HepG2 (cell line): Measurements from ENCODE around the gene ZNF316. TPM values are rescaled to one million over a fixed set of nuclear protein-coding genes. Genes with fewer than 3 reads are reported as not detected.

ENCODE experiments used
- ATAC-seq: fragments of 200-7000 bp; cut with Tn5 transposase; 3 replicates; pipeline ENCODE4 v1.9.1; 2020; ENCODE audit warnings: mild to moderate bottlenecking, moderate library complexity
- Bru-seq: library from RNA; stranded (reverse); fragments of 400-500 nt; gene quantifications from one replicate; lab custom pipeline; 2021; lab: Mats Ljungman, UMichigan
- BruChase-seq, 2 experiments: library from RNA; stranded (reverse); fragments of 400-500 nt; gene quantifications; one replicate each; lab custom pipeline; 2021; lab: Mats Ljungman, UMichigan
- BruUV-seq: library from RNA; stranded (reverse); fragments of 400-500 nt; replicated peaks from 2 replicates; lab custom pipeline; 2021; lab: Mats Ljungman, UMichigan
- CTCF ChIA-PET: fragments of 300-600 bp; formaldehyde crosslinking; extraction: SDS; loops from one replicate; lab custom pipeline; 2021; ENCODE audit warnings: low total read pairs, inconsistent platforms, low intra/inter-chr PET ratio; lab: Yijun Ruan, JAX
- POLR2A ChIA-PET: fragments of 350-600 bp; sonication (Branson Sonifier 250); formaldehyde crosslinking; loops from one replicate; lab custom pipeline; 2020; ENCODE audit warnings: antibody characterized with exemption, inconsistent platforms; lab: Yijun Ruan, JAX
- DNase-seq: peaks from one replicate; pipeline ENCODE4 v3.0.0-alpha.2; 2015; ENCODE audit warnings: low spot score
- FAIRE-seq: peaks from 3 replicates; lab custom pipeline; 2011; peaks lifted over from hg19 to GRCh38; lab: Jason Lieb, UNC
- H2AFZ ChIP-seq: one replicate; pipeline ENCODE4 v1.6.1; 2011; ENCODE audit warnings: low read length, inconsistent platforms
- H3K27ac ChIP-seq: fragments of 300-600 bp; 3 replicates; pipeline ENCODE4 v1.8.0; 2011; ENCODE audit warnings: mixed run types, mild to moderate bottlenecking, mixed read lengths, low read length, inconsistent platforms; ENCODE audit not compliant: insufficient read depth; ENCODE audit errors: extremely low read length
- H3K27me3 ChIP-seq, 2 experiments: fragments of 200-600 bp in 1 of 2; 2 replicates in 1 of 2; 3 replicates in 1 of 2; pipeline versions ENCODE4 v1.6.0 to v1.8.0; 2011; ENCODE audit warnings: low read length in 2 of 2, mild to moderate bottlenecking in 2 of 2, moderate library complexity in 2 of 2, inconsistent platforms in 1 of 2; ENCODE audit not compliant: insufficient read depth in 2 of 2, control insufficient read depth in 1 of 2
- H3K36me3 ChIP-seq, 2 experiments: fragments of 200-600 bp in 1 of 2; replicated peaks in 1 of 2; 2 replicates in 1 of 2; 3 replicates in 1 of 2; pipeline versions ENCODE4 v1.5.1 to v1.8.0; 2011; ENCODE audit warnings: low read length in 2 of 2, inconsistent platforms in 1 of 2; ENCODE audit not compliant: insufficient read depth in 2 of 2, control insufficient read depth in 1 of 2
- H3K4me1 ChIP-seq: 2 replicates; pipeline ENCODE4 v1.5.1; 2012; ENCODE audit warnings: low read length, inconsistent platforms; ENCODE audit not compliant: insufficient read depth
- H3K4me2 ChIP-seq: 2 replicates; pipeline ENCODE4 v1.6.0; 2011; ENCODE audit warnings: low read depth, low read length, inconsistent platforms
- H3K4me3 ChIP-seq, 3 experiments: fragments of 200-600 bp in 1 of 3; sonication (generic), shearing (Covaris generic) in 1 of 3; replicated peaks in 1 of 3; 2 replicates each; pipeline ENCODE4 v1.5.1; 2011 to 2016; ENCODE audit warnings: low read length in 3 of 3, inconsistent platforms in 2 of 3, low read depth in 2 of 3, mild to moderate bottlenecking in 2 of 3, control low read depth in 1 of 3, mixed read lengths in 1 of 3; ENCODE audit not compliant: insufficient read depth in 1 of 3
- H3K79me2 ChIP-seq: one replicate; pipeline ENCODE4 v1.6.1; 2011; ENCODE audit warnings: low read length, inconsistent platforms; ENCODE audit not compliant: insufficient read depth
- H3K9ac ChIP-seq: 2 replicates; pipeline ENCODE4 v1.6.0; 2011; ENCODE audit warnings: mild to moderate bottlenecking, low read depth, low read length, inconsistent platforms; ENCODE audit not compliant: insufficient read depth
- H3K9me3 ChIP-seq: 2 replicates; pipeline ENCODE4 v1.5.1; 2012; ENCODE audit warnings: mild to moderate bottlenecking, low read length
- H4K20me1 ChIP-seq: 2 replicates; pipeline ENCODE4 v1.6.0; 2011; ENCODE audit warnings: inconsistent platforms, mild to moderate bottlenecking, low read length, moderate library complexity; ENCODE audit not compliant: insufficient read depth
- ATF7-NPFF ChIP-seq: sonication (generic); formaldehyde crosslinking; IDR thresholded peaks from 2 replicates; pipeline ENCODE4 v1.8.1; 2023; ENCODE audit warnings: mild to moderate bottlenecking, low read depth, missing genetic modification reagents, moderate library complexity
- GATAD2A ChIP-seq: IDR thresholded peaks from 2 replicates; pipeline ENCODE4 v1.6.1; 2016
- KDM5B ChIP-seq: sonication (generic); formaldehyde crosslinking; IDR thresholded peaks from 2 replicates; pipeline ENCODE4 v1.4.0; 2020; ENCODE audit warnings: missing genetic modification reagents, mild to moderate bottlenecking, borderline replicate concordance
- MAZ ChIP-seq, 2 experiments: sonication (generic) in 1 of 2; formaldehyde crosslinking in 1 of 2; IDR thresholded peaks; 2 replicates each; pipeline versions ENCODE4 v1.5.0 to v1.6.1; 2012 to 2020; ENCODE audit warnings: low read depth in 2 of 2, mild to moderate bottlenecking in 2 of 2, borderline replicate concordance in 1 of 2, improper control_type of control experiment in 1 of 2, low read length in 1 of 2, missing genetic modification reagents in 1 of 2, moderate library complexity in 1 of 2
- MYC ChIP-seq: sonication (generic); formaldehyde crosslinking; IDR thresholded peaks from 2 replicates; pipeline ENCODE4 v1.9.0; 2021; ENCODE audit warnings: missing genetic modification reagents, borderline replicate concordance
- PATZ1 ChIP-seq: sonication (generic); formaldehyde crosslinking; IDR thresholded peaks from 2 replicates; pipeline ENCODE4 v1.4.0; 2020; ENCODE audit warnings: missing genetic modification reagents
- SIN3A ChIP-seq: IDR thresholded peaks from 2 replicates; pipeline ENCODE4 v1.6.1; 2011; ENCODE audit warnings: low read depth, mild to moderate bottlenecking, control low read depth, low read length, borderline replicate concordance
- SMYD3 ChIP-seq: sonication (generic); formaldehyde crosslinking; IDR thresholded peaks from 2 replicates; pipeline ENCODE4 v1.8.1; 2023; ENCODE audit warnings: mild to moderate bottlenecking, missing genetic modification reagents
- ZC3H4 ChIP-seq: sonication (generic); formaldehyde crosslinking; IDR thresholded peaks from 2 replicates; pipeline ENCODE4 v1.4.0; 2020; ENCODE audit warnings: missing genetic modification reagents, borderline replicate concordance
- ZNF282 ChIP-seq: fragments of 450-650 bp; IDR thresholded peaks from 2 replicates; pipeline ENCODE4 v1.6.1; 2018; ENCODE audit not compliant: partially characterized antibody
- ZNF432 ChIP-seq: sonication (generic); formaldehyde crosslinking; IDR thresholded peaks from 2 replicates; pipeline ENCODE4 v1.5.0; 2020; ENCODE audit warnings: missing genetic modification reagents, mild to moderate bottlenecking, borderline replicate concordance
- WGBS: methylation state at CpG from one replicate; pipeline ENCODE4 v1.1.6; 2017; ENCODE audit warnings: low lambda C conversion rate; 5-methylcytosine and 5-hydroxymethylcytosine counted together
- in situ Hi-C: cut with HindIII; loops from 2 replicates; pipeline ENCODE4 v1.10.0; 2017; ENCODE audit warnings: low pct_unique_long_range_greater_than_20kb; ENCODE audit not compliant: extremely low pct_ligation_motif_present
- intact Hi-C: fragments of 100-400 bp; cut with micrococcal nuclease; formaldehyde crosslinking; loops from one replicate; pipeline ENCODE4 v1.10.0; 2022; ENCODE audit not compliant: unreplicated experiment
- long read RNA-seq, 2 experiments: library from RNA in 1 of 2; library from polyadenylated mRNA in 1 of 2; stranded (forward) in 1 of 2; unstranded in 1 of 2; transcript quantifications; one replicate each; pipeline ENCODE4 v2.0.0, GENCODE V29; 2019 to 2022
- polyA minus RNA-seq, 3 experiments: library from RNA; depleted of rRNA, polyadenylated mRNA; stranded (reverse); fragments of >200 nt; gene quantifications; 2 replicates each; pipeline ENCODE4 v1.2.3, GENCODE V29; 2011; ENCODE audit warnings: low replicate concordance in 1 of 3
- polyA plus RNA-seq, 8 experiments: library from polyadenylated mRNA; depleted of rRNA in 3 of 8; stranded (reverse) in 7 of 8; unstranded in 1 of 8; fragments of >200 nt; fragmentation: Illumina TruSeq in 4 of 8; extraction: Trizol in 4 of 8; gene quantifications; 2 replicates each; pipeline versions ENCODE4 v1.2.1 to v1.2.3, GENCODE V29; 2011 to 2016; ENCODE audit warnings: low read depth in 4 of 8, missing spikeins in 1 of 8, mixed read lengths in 1 of 8; ENCODE audit not compliant: insufficient read depth in 1 of 8
- total RNA-seq, 5 experiments: library from RNA; depleted of rRNA; stranded (reverse); fragments of >200 nt; fragmentation: Illumina TruSeq; extraction: Trizol; gene quantifications; 2 replicates each; pipeline ENCODE4 v1.2.3, GENCODE V29; 2016; ENCODE audit warnings: low read depth in 1 of 5
- TF ChIP-seq, protein P1 (sequence below), 2 experiments: sonication (generic) in 1 of 2; formaldehyde crosslinking in 1 of 2; IDR thresholded peaks; 2 replicates each; pipeline versions ENCODE4 v1.4.0 to v1.6.1; 2018 to 2020; ENCODE audit warnings: missing genetic modification reagents in 2 of 2, borderline replicate concordance in 1 of 2, low read depth in 1 of 2, mild to moderate bottlenecking in 1 of 2, missing biosample characterization in 1 of 2

Gene ZNF316
- total RNA-seq (2016; rRNA removed; fragmentation: Illumina TruSeq; extraction: Trizol) (5.3 and 9.9 TPM in 2 replicates), polyA plus RNA-seq (2011; rRNA removed) (4.3 and 5.6 TPM in 2 replicates), polyA minus RNA-seq (2011; rRNA and poly(A)+ RNA removed; ENCODE audit: low replicate concordance) (4.5 and 7.7 TPM in 2 replicates), Bru-seq, nascent RNA (percentile 54 among the genes with signal in this experiment), BruChase-seq, experiment 1, labeled RNA remaining after a 6-hour chase (percentile 74 among the genes with signal in this experiment), BruChase-seq, experiment 2, labeled RNA remaining after a 2-hour chase (percentile 65 among the genes with signal in this experiment)
- total RNA-seq (2016; cell fraction: cytosol; rRNA removed; fragmentation: Illumina TruSeq; extraction: Trizol; ENCODE audit: low read depth) = 1.4 and 1.9 TPM in 2 replicates
- total RNA-seq (2016; cell fraction: insoluble cytoplasmic fraction; rRNA removed; fragmentation: Illumina TruSeq; extraction: Trizol) = 3.8 and 8.2 TPM in 2 replicates
- 1.5 and 1.9 TPM in 2 replicates for total RNA-seq (2016; cell fraction: membrane; rRNA removed; fragmentation: Illumina TruSeq; extraction: Trizol)
- 6.6 and 7.7 TPM in 2 replicates for total RNA-seq (2016; cell fraction: nucleus; rRNA removed; fragmentation: Illumina TruSeq; extraction: Trizol)
- 2.3 and 3.2 TPM in 2 replicates for polyA plus RNA-seq (2011; cell fraction: cytosol; rRNA removed)
- 35.5 and 38.7 TPM in 2 replicates for polyA plus RNA-seq (2011; cell fraction: nucleus; rRNA removed)
- polyA plus RNA-seq (2012) = 10.3 and 12.2 TPM in 2 replicates
- polyA plus RNA-seq (2016; cell fraction: cytosol; fragmentation: Illumina TruSeq; extraction: Trizol; ENCODE audit: low read depth) = 0.19 and 0.27 TPM in 2 replicates
- polyA plus RNA-seq (2016; cell fraction: insoluble cytoplasmic fraction; fragmentation: Illumina TruSeq; extraction: Trizol; ENCODE audit: low read depth) = 3.8 and 4.0 TPM in 2 replicates
- 0.60 and 1.1 TPM in 2 replicates for polyA plus RNA-seq (2016; cell fraction: membrane; fragmentation: Illumina TruSeq; extraction: Trizol; ENCODE audit: low read depth)
- 31.1 and 32.1 TPM in 2 replicates for polyA plus RNA-seq (2016; cell fraction: nucleus; fragmentation: Illumina TruSeq; extraction: Trizol; ENCODE audit: insufficient read depth, low read depth)
- 3.2 and 3.8 TPM in 2 replicates for polyA minus RNA-seq (2011; cell fraction: cytosol; rRNA and poly(A)+ RNA removed)
- polyA minus RNA-seq (2011; cell fraction: nucleus; rRNA and poly(A)+ RNA removed) = 5.9 and 7.0 TPM in 2 replicates
- long read RNA-seq, experiment 1 = 0 reads
- long read RNA-seq, experiment 2, partial matches to known transcripts = 26 of 69 reads
- long read RNA-seq, experiment 2, other reads (novel, unspliced or antisense) = 40 of 69 reads

DNA sequence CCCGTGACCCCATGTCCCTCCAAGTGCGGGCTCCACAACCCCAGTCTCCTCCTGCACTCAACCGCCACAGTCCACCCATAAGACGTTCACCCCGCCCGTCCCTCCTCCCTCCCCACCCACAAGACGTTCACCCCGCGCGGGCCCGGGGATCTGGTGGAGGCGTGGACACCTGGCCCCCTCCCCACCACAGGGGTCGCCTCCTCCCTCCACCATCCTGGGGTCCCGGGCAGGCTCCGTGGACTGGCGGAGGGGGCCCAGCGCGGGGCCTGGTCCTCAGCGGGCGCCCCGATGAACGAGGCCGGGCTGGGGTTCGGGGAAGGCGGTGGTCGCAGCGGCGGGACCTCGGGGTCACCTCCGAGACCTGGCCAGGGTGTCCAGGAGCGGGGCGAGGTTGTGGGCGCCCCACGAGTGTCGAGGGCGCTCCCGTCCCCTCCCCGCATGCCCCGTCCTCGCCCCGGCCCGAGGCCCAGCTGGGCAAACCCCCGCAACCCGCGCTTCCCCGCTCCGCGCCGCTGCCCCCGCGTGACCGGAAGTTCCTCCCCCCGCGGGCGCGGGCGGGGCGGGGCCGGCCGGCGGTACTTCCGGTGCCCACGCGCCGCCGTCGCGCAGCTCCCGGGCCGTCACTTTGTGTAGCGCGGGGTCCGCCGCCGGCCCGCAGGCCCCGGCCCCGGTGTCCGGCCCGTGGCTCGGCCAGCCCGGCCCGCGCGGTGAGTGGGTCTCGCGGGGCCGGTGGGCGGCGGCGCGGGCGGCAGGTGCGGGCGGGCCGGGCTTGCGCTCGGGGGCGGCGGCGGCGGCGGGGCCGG, at the start of gene ZNF316:
TSS of gene ZNF316 (plus strand) at position 578 of the 803 bp plus-strand sequence. CDS start 5,092 bp downstream, outside the sequence.
- in situ Hi-C loops (no loop called here), intact Hi-C loops (loop anchor here (1.0 kb wide), 1 partner anchor 29 kb away; no protein-coding TSS in a partner anchor)
- Histone ChIP-seq H3K4me2 (peak within 1 kb of the TSS; percentile 83), H3K79me2 (peaks cover 13% of the 10 kb centered on the region), H3K4me3 (peak within 1 kb of the TSS; percentile 65 to 88 (median 86)), H3K9me3 (no peaks in the 10 kb centered on the region), H4K20me1 (no peaks in the 10 kb centered on the region), H3K27me3 (no peaks in the 10 kb centered on the region), H3K27ac (peak within 1 kb of the TSS; percentile 30), H2AFZ (no peak within 1 kb of the TSS), H3K9ac (peak within 1 kb of the TSS; percentile 83), H3K36me3 (peaks cover 5 to 9% of the 10 kb centered on the region in 2 experiments; a peak in 4 of 5 replicates), H3K4me1 (peaks cover 31% of the 10 kb centered on the region)
- DNase-seq = no peak
- FAIRE-seq = no peak
- under 1% methylated on average over 25 of the region's 104 CpGs for WGBS
- ChIA-PET CTCF (no interaction called here), POLR2A (interaction anchor here (0.7 to 2.0 kb wide), 3 partner anchors 9 to 59 kb away, joined by 3 to 6 read pairs (median 4); no protein-coding TSS in a partner anchor)
- peak; percentile 32 for ATAC-seq
- BruUV-seq = no TSS peak
- TF ChIP-seq GATAD2A = no peak
- TF ChIP-seq ZNF282 = no peak
- TF ChIP-seq ZC3H4 (CRISPR knock-in tag) = no peak
- TF ChIP-seq KDM5B (CRISPR knock-in tag) = 0 out of 2 replicates have a peak, but pooled peaks have one; percentile 33
- 0 out of 2 replicates have a peak, but pooled peaks have one; percentile 17 for TF ChIP-seq ATF7-NPFF (CRISPR knock-in tag)
- no peak for TF ChIP-seq ZNF432 (CRISPR knock-in tag)
- no peak for TF ChIP-seq SIN3A
- no peak for TF ChIP-seq SMYD3 (CRISPR knock-in tag)
- TF ChIP-seq MAZ (IDR thresholded peaks at IDR 0.05; ENCODE audit: borderline replicate concordance, low read depth, low read length) = peak; percentile 47; the same call in 1 of the 2 replicates
- peak; percentile 18; the same call in 1 of the 2 replicates for TF ChIP-seq MAZ (CRISPR knock-in tag; IDR thresholded peaks at IDR 0.05; ENCODE audit: low read depth)
- TF ChIP-seq PATZ1 (CRISPR knock-in tag) = 0 out of 2 replicates have a peak, but pooled peaks have one; percentile 23
- peak; percentile 36; the same call in 1 of the 2 replicates for TF ChIP-seq MYC
- TF ChIP-seq, protein P1, sequence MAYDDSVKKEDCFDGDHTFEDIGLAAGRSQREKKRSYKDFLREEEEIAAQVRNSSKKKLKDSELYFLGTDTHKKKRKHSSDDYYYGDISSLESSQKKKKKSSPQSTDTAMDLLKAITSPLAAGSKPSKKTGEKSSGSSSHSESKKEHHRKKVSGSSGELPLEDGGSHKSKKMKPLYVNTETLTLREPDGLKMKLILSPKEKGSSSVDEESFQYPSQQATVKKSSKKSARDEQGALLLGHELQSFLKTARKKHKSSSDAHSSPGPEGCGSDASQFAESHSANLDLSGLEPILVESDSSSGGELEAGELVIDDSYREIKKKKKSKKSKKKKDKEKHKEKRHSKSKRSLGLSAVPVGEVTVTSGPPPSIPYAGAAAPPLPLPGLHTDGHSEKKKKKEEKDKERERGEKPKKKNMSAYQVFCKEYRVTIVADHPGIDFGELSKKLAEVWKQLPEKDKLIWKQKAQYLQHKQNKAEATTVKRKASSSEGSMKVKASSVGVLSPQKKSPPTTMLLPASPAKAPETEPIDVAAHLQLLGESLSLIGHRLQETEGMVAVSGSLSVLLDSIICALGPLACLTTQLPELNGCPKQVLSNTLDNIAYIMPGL (CRISPR knock-in tag; IDR thresholded peaks at IDR 0.05; ENCODE audit: borderline replicate concordance in 1 of 2, low read depth in 1 of 2) = no peak
